22Rv1 (cell line): Measurements from ENCODE around the gene C2orf92.

Experiments used
- ZFX ChIP-seq: fragments of 450-650 bp; IDR thresholded peaks from 2 replicates; pipeline ENCODE4 v1.6.1; 2017; ENCODE audit warnings: antibody characterized with exemption, borderline replicate concordance
- TF ChIP-seq, protein P1 (sequence below): fragments of 450-650 bp; IDR thresholded peaks from 2 replicates; pipeline ENCODE4 v1.5.1; 2017; ENCODE audit warnings: mild to moderate bottlenecking

- TF ChIP-seq, protein P1, sequence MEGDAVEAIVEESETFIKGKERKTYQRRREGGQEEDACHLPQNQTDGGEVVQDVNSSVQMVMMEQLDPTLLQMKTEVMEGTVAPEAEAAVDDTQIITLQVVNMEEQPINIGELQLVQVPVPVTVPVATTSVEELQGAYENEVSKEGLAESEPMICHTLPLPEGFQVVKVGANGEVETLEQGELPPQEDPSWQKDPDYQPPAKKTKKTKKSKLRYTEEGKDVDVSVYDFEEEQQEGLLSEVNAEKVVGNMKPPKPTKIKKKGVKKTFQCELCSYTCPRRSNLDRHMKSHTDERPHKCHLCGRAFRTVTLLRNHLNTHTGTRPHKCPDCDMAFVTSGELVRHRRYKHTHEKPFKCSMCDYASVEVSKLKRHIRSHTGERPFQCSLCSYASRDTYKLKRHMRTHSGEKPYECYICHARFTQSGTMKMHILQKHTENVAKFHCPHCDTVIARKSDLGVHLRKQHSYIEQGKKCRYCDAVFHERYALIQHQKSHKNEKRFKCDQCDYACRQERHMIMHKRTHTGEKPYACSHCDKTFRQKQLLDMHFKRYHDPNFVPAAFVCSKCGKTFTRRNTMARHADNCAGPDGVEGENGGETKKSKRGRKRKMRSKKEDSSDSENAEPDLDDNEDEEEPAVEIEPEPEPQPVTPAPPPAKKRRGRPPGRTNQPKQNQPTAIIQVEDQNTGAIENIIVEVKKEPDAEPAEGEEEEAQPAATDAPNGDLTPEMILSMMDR: no peak
- TF ChIP-seq ZFX: no peak
Observed at GRCh38 chr2:97703741-97704140, 34.2 kb downstream of the C2orf92 start.
